Sigmoid colon (tissue), 4 donors: Measurements from ENCODE around the gene HSPG2.

Experiments
- CTCF ChIP-seq, 4 experiments: fragments of 450-650 bp in 3 of 4; fragments of 200-600 bp in 1 of 4; IDR thresholded peaks; one replicate each; pipeline ENCODE4 v1.5.1; 2016 to 2019; ENCODE audit warnings: antibody characterized with exemption in 4 of 4, mild to moderate bottlenecking in 3 of 4, moderate library complexity in 2 of 4
- EP300 ChIP-seq, 4 donors: sonication (generic); formaldehyde crosslinking; IDR thresholded peaks; one replicate each; pipeline ENCODE4 v1.6.1; 2017; ENCODE audit warnings: antibody characterized with exemption in 4 of 4
- POLR2A ChIP-seq, 2 donors: fragments of 450-650 bp; IDR thresholded peaks; one replicate each; pipeline ENCODE4 v1.6.1; 2016; ENCODE audit warnings: antibody characterized with exemption in 2 of 2, mild to moderate bottlenecking in 2 of 2, moderate library complexity in 2 of 2

- TF ChIP-seq CTCF (IDR thresholded peaks at IDR 0.05) (no peak), EP300 (IDR thresholded peaks at IDR 0.05) (no peak), POLR2A (IDR thresholded peaks at IDR 0.05) (no peak)
Measured at GRCh38 chr1:21930080-21930571, 7.0 kb downstream of the HSPG2 start.
